DOHH2 (cell line): Measurements from ENCODE around the gene SLC38A9.

ENCODE experiments used
- H3F3A ChIP-seq: fragments of 200-600 bp; sonication (generic), shearing (Covaris generic); 2 replicates; pipeline ENCODE4 v1.6.0; 2016; ENCODE audit warnings: antibody characterized with exemption, mild to moderate bottlenecking; ENCODE audit not compliant: control insufficient read depth, insufficient read depth
- H3K27ac ChIP-seq: fragments of 200-600 bp; sonication (generic); 2 replicates; pipeline ENCODE4 v1.5.1; 2014; ENCODE audit warnings: low read depth, mild to moderate bottlenecking, low read length, moderate library complexity
- H3K27me3 ChIP-seq: fragments of 200-600 bp; sonication (generic); 2 replicates; pipeline ENCODE4 v1.6.1; 2014; ENCODE audit warnings: mild to moderate bottlenecking, low read length, mixed read lengths; ENCODE audit not compliant: control insufficient read depth
- H3K36me3 ChIP-seq: fragments of 200-600 bp; sonication (generic); 2 replicates; pipeline ENCODE4 v1.6.1; 2014; ENCODE audit warnings: mild to moderate bottlenecking, low read length, moderate library complexity, mixed read lengths; ENCODE audit not compliant: control insufficient read depth
- H3K4me1 ChIP-seq: fragments of 200-600 bp; sonication (generic); 2 replicates; pipeline ENCODE4 v1.6.1; 2014; ENCODE audit warnings: mild to moderate bottlenecking, low read length, mixed read lengths; ENCODE audit not compliant: control insufficient read depth
- H3K4me2 ChIP-seq: fragments of 200-600 bp; sonication (generic); 2 replicates; pipeline ENCODE4 v1.6.0; 2014; ENCODE audit warnings: mild to moderate bottlenecking, low read length, moderate library complexity
- H3K4me3 ChIP-seq: fragments of 200-600 bp; sonication (generic); 2 replicates; pipeline ENCODE4 v1.5.1; 2014; ENCODE audit warnings: mild to moderate bottlenecking, low read length, mixed read lengths
- H3K79me2 ChIP-seq: fragments of 200-600 bp; sonication (generic); 2 replicates; pipeline ENCODE4 v1.6.1; 2014; ENCODE audit warnings: mild to moderate bottlenecking, low read length, mixed read lengths; ENCODE audit not compliant: control insufficient read depth
- H3K9me2 ChIP-seq: fragments of 200-600 bp; sonication (generic); replicated peaks from 2 replicates; pipeline ENCODE4 v1.6.1; 2014; ENCODE audit warnings: mild to moderate bottlenecking, low read length, mixed read lengths; ENCODE audit not compliant: control insufficient read depth
- H3K9me3 ChIP-seq: fragments of 200-600 bp; sonication (generic); 2 replicates; pipeline ENCODE4 v1.6.1; 2014; ENCODE audit warnings: antibody characterized with exemption, low read length, mixed read lengths; ENCODE audit not compliant: control insufficient read depth, insufficient read depth
- H4K20me1 ChIP-seq: fragments of 200-600 bp; sonication (generic); 2 replicates; pipeline ENCODE4 v1.6.0; 2014; ENCODE audit warnings: low read depth, mild to moderate bottlenecking, antibody characterized with exemption, low read length, moderate library complexity; ENCODE audit not compliant: control insufficient read depth, insufficient read depth
- EZH2phosphoT487 ChIP-seq: fragments of 200-600 bp; sonication (generic); IDR thresholded peaks from 2 replicates; pipeline ENCODE4 v1.6.1; 2017; ENCODE audit warnings: borderline replicate concordance, mild to moderate bottlenecking, antibody characterized with exemption, low read length, moderate library complexity, mixed read lengths
- TF ChIP-seq, protein P1 (sequence below): fragments of 200-600 bp; sonication (generic); IDR thresholded peaks from one replicate; pipeline ENCODE4 v1.5.1; 2014; ENCODE audit warnings: antibody characterized with exemption, mild to moderate bottlenecking, low read depth, low read length; ENCODE audit not compliant: poor library complexity, severe bottlenecking

SLC38A9 gene

DNA sequence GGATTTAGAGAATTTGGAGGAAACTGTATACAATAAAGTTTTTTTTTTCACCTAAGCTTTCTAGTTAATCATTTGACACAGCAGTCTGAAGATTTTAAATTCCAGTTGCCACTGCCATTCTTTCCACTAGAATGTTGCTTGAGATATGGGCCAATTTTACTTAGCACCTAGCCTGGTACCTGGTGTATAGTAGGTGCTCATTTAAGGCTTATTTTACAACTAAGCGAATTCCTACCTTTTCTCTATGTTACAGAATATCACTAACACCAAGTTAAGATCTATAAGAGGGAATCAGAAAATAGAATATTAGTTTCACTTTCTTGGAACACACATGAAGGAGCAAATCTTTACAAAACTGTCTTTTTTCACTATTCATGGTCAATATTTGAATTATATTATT is 22.5 kb upstream of the SLC38A9 start:
- TF ChIP-seq EZH2phosphoT487, result no peak
- no peaks in the 10 kb centered on the region for H3K9me2 ChIP-seq
- no peaks in the 10 kb centered on the region for H3K79me2 ChIP-seq
- no peak overlapping the region for H3K4me2 ChIP-seq
- no peaks in the 10 kb centered on the region for H3K9me3 ChIP-seq
- no peaks in the 10 kb centered on the region for H3K36me3 ChIP-seq
- H3F3A ChIP-seq, result no peaks in the 10 kb centered on the region
- no peaks in the 10 kb centered on the region for H4K20me1 ChIP-seq
- no peaks in the 10 kb centered on the region for H3K27me3 ChIP-seq
- no peaks in the 10 kb centered on the region for H3K4me1 ChIP-seq
- H3K4me3 ChIP-seq, result no peak overlapping the region
- H3K27ac ChIP-seq, result no peak overlapping the region

- no peak overlapping the region for H3K4me3 ChIP-seq
- TF ChIP-seq EZH2phosphoT487, result no peak
- TF ChIP-seq, protein P1, sequence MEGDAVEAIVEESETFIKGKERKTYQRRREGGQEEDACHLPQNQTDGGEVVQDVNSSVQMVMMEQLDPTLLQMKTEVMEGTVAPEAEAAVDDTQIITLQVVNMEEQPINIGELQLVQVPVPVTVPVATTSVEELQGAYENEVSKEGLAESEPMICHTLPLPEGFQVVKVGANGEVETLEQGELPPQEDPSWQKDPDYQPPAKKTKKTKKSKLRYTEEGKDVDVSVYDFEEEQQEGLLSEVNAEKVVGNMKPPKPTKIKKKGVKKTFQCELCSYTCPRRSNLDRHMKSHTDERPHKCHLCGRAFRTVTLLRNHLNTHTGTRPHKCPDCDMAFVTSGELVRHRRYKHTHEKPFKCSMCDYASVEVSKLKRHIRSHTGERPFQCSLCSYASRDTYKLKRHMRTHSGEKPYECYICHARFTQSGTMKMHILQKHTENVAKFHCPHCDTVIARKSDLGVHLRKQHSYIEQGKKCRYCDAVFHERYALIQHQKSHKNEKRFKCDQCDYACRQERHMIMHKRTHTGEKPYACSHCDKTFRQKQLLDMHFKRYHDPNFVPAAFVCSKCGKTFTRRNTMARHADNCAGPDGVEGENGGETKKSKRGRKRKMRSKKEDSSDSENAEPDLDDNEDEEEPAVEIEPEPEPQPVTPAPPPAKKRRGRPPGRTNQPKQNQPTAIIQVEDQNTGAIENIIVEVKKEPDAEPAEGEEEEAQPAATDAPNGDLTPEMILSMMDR, result no peak
Observed at GRCh38 chr5:55732585-55732984, 20.5 kb upstream of the SLC38A9 start.

GRCh38 chr5:55731848-55732247 is 19.7 kb upstream of the SLC38A9 start:
- Histone ChIP-seq H3K4me1 (no peaks in the 10 kb centered on the region), H3K9me3 (no peaks in the 10 kb centered on the region), H3K4me2 (no peak overlapping the region), H3K27ac (no peak overlapping the region), H3K9me2 (no peaks in the 10 kb centered on the region), H4K20me1 (no peaks in the 10 kb centered on the region), H3F3A (no peaks in the 10 kb centered on the region), H3K27me3 (0 out of 2 replicates have a peak, but pooled peaks cover 3% of the 10 kb centered on the region), H3K36me3 (no peaks in the 10 kb centered on the region), H3K4me3 (no peak overlapping the region), H3K79me2 (no peaks in the 10 kb centered on the region)
- TF ChIP-seq EZH2phosphoT487, result no peak
- TF ChIP-seq, protein P1, result no peak

More at GRCh38 chr5:55732585-55732984, 20.5 kb upstream of the SLC38A9 start:
- H3K27ac ChIP-seq, result no peak overlapping the region
- H3F3A ChIP-seq, result no peaks in the 10 kb centered on the region
- no peaks in the 10 kb centered on the region for H3K9me2 ChIP-seq
- no peak overlapping the region for H3K4me2 ChIP-seq
- no peaks in the 10 kb centered on the region for H3K4me1 ChIP-seq
- H3K79me2 ChIP-seq, result no peaks in the 10 kb centered on the region
- H3K36me3 ChIP-seq, result no peaks in the 10 kb centered on the region
- H4K20me1 ChIP-seq, result no peaks in the 10 kb centered on the region
- H3K9me3 ChIP-seq, result no peaks in the 10 kb centered on the region
- H3K27me3 ChIP-seq, result 0 out of 2 replicates have a peak, but pooled peaks cover 3% of the 10 kb centered on the region

GRCh38 chr5:55724281-55724680 is 12.2 kb upstream of the SLC38A9 start:
- H3K36me3 ChIP-seq, result no peaks in the 10 kb centered on the region
- no peaks in the 10 kb centered on the region for H4K20me1 ChIP-seq
- H3K4me2 ChIP-seq, result no peak overlapping the region
- TF ChIP-seq, protein P1, result no peak
- no peak for TF ChIP-seq EZH2phosphoT487
- H3F3A ChIP-seq, result no peaks in the 10 kb centered on the region
- H3K79me2 ChIP-seq, result no peaks in the 10 kb centered on the region
- H3K9me3 ChIP-seq, result no peaks in the 10 kb centered on the region
- no peak overlapping the region for H3K4me3 ChIP-seq
- no peaks in the 10 kb centered on the region for H3K9me2 ChIP-seq
- H3K27me3 ChIP-seq, result 0 out of 2 replicates have a peak, but pooled peaks cover under 1% of the 10 kb centered on the region
- H3K4me1 ChIP-seq, result no peaks in the 10 kb centered on the region
- H3K27ac ChIP-seq, result no peak overlapping the region
